ENCODE data around the gene HCN2.

The HCN2 gene

DNA sequence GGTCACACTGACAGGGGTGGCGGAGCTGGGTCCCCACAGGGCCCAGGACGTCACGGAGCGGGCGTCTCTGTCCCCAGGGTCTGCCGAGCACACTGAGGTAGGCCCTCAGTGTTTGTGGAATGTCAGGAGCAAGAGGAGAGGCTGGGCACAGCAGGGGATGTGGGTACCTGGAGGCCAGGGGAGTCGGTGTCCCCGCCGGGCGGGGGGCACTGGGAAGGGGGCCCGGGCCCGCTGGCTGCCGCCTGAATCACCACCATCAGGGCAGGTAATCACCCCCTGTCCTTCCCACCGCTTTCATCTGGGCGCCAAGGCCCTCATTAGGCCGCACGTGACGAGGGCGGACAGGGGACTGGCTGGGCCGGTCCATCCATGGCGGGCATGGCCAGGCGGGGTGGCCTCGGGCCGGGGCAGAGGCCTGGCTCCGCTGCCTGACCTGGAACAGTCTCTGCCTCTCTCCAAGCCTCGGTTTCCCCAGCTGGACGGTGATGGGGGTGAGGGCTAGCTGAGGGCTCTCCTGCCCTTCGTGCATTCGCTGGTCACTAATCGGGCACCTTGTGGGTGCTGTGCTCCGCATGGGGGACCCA, 51.0 kb downstream of the HCN2 start:
- no peak for DNase-seq (ENCODE audit: low spot score)

DNA sequence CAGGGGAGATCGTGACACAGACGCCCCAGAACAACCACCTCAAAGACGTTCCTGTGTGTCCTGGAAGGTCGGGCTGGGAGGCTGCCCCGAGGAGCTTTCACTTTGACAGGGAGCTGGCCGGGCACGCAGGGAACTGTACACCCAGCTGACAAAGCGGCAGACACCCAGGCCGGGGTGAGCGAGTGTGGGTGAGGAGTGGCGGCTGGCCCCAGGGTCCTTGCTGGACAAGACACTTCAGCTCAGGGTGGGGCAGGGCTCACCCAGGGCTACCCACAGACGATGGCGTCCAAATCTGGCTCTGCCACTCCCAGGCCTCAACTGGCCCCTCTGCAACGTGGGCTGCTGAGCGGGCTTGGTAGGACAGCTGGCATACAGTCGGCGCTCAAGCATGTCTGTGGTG, 52.0 kb downstream of the HCN2 start:
- DNase-seq (ENCODE audit: low spot score): no peak

DNA sequence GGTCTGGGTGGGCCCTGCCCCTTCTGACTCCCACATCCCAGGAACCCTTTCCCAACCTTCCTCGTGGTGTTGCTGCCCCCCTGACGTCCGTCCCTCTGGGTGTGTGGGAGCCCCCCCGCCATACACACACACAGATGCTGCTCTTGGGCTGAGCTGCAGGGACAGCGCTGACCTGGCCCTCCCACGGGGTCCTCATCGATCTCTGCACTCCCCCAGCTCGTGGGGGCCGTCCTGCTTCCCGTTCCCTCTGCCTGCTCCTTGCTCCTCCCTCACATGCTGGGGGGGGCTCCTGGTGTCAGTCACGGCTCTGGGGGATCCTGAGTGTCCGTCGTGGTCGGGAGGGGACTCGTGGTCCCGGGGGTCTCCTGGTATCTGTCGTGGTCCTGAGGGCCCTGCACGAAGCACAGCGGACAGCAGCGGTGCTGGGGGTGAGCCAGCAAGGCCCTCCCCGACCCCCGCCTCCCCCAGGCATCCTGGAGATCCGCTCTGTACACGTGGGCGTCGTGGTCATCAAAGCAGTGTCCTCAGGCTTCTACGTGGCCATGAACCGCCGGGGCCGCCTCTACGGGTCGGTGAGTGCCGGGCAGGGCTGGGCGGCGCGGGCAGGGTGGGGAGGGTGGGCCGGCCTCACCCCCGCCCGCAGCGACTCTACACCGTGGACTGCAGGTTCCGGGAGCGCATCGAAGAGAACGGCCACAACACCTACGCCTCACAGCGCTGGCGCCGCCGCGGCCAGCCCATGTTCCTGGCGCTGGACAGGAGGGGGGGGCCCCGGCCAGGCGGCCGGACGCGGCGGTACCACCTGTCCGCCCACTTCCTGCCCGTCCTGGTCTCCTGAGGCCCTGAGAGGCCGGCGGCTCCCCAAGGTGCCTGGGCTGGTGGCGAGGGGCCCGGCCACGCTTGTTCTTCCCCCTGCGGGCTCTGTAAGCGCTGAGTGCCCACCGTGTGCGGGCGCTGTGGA, 53.4 kb downstream of the HCN2 start:
- DNase-seq (ENCODE audit: low spot score): no peak

DNA sequence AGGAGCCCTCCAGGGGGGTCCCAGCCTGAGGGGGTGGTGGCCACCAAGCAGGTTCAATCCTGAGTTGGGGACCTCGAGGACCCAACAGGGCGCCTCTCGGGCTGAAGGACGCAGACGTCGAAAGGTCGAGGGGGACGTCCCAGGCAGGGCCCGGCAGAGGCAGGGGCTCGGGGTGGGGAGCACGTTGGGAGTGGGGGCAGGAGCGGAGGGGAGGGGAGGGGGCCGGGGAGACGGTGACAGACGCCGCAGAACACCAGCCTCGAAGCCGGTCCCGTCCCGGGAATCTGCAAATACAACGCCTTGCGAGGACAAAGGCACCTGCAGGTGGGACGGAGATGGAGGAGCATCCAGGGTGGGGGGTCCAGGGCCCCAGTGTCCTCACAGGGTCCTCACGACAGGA, 54.1 kb downstream of the HCN2 start:
- DNase-seq (ENCODE audit: low spot score): no peak

DNA sequence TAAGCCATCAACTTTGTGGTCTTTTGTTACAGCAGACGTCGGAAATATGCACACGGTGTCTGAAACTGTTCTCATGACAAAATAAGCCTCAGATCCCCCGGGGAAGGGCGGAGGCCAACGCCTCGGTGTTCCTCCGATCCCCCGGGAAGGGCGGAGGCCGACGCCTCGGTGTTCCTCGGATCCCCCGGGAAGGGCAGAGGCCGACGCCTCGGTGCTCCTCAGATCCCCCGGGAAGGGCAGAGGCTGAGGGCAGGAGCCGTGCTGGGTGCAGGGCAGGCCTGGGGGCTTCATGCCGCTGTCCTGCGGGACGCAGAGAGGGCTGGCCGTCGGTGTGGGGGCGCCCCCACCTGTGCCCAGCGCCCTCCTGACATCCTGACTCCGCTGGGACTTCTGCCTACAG, 54.7 kb downstream of the HCN2 start:
- no peak for DNase-seq (ENCODE audit: low spot score)

DNA sequence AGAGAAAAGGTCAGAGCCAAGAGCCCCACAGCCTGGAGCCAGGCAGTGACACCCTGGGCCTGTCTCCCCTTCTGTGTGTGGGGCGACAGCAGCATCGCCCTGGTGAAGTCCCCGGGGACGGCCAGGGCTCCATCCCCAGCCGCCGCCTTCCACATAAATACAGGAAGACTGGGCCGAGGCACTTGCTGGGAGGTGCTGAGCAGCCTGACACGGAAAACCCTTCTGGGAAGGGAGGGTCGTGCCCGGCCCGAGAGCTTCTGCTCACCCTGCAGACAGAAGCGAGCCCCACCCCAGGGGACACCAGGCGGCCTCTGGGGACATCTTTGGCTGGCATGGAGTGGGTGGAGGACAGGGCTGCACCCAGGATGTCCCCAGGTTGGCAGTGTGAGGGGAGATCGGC, 55.1 kb downstream of the HCN2 start:
- no peak for DNase-seq (ENCODE audit: low spot score)

DNA sequence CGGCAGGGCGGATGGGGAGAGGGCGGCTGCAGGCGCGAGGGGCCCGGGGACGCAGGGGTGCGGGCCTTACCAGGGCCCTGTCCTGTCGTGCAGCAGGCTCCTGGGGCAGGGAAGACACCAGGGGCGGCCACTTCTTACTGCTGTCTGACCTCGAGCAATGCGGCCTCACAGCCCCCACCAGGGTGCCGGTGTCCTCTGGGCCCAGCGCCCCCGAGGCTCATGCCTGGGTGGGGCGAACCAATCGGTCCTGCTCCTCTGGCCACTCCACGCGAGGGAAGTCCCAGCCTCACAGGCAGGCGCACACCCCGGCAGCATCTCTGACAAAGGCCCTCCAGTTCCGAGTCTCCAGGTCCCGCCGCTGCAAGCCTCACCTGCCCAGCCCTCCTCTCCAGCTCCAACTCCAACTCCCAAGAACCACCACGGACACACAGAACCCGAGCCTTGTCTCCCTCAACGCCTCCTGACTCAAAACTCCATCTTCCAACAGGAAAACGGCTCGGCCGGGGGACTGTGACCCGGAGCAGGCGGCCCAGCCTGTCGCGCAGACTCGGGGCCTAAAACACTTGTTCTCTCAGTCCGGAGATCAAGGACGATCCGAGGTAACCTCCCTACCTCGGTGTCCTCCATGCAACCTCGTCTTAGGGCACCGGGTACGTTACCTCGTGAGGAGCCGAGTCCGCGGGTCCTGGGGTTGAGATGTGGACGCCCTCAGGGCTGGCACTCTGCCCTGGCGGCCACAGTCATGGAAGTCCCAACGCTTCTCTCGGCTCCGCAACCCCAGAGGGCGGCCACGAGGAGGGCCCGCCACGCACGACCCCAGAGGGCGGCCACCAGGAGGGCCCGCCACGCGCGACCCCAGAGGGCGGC, 56.5 kb downstream of the HCN2 start:
- DNase-seq (ENCODE audit: low spot score): no peak

DNA sequence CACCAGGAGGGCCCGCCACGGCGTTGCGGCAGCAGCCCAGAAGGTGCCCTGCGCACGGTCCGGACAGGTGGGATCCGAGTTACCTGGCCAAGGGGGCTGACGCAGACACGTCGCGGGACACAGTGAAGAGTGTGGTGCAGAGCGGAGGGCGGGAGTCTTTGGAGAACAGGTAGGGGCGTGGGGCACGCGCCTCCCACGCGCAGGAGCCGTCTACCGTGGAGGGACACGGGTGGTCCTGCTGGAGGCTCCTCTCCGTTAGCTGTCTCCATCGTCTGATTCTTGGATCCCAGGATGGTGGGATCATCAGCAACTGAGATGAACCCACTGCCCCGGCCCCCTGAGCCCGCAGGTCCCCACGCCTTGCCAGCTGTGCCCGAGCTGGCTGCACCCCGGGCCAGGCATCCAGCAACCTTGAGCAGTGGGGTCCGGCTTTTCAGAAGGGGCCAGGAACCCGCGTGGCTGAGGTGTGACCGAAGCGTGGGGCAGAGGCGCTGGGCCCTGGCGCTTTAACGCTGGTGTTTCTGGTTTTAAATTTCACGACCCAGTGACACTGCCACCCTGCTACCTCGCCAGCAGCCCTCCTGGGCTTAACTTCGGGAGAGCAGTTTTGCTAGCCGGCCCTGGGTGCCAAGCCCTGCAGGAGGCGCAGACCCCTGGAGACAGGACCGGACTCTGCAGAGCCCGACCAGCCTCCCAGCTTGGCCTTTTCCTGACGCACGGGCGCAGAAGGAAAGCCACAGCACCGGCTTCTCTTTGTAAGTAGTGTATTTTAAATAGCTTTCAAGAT, 57.3 kb downstream of the HCN2 start:
- DNase-seq (ENCODE audit: low spot score): no peak

DNA sequence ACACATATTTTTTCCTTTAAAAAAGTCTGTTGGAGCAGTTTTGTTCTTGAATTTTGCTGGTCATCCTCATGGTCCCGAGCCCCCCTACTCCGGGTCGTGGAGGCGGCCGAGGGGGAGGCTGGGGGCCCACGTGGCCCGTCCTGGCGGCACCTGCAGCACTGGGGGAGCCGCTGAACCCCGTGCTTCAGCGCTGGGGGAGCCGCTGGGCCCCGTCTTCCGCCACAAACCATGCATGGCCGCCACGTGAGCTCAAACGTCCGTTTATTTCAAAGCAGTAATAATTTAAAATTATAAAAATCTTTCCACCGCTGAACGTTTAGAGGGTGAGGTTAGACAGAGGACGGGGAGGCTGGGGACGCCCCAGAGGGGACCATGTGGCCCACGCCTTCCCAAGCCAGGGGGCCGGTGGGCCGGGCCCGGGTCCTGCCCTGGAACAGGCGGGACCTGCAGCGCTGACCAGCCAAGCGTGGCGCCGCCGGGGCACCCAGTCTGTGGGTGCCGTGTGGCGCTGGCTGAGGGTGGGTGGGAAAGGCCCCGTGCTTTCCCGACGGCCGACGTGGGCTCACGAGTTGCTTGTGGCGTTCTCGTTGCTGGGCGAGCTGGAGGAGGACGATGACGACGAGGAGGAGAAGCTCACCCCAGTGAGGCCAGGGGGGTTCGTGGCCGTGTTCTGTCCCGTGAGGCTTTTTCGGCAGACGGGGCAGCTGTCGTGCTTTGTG, 58.0 kb downstream of the HCN2 start:
- DNase-seq (ENCODE audit: low spot score): no peak

DNA sequence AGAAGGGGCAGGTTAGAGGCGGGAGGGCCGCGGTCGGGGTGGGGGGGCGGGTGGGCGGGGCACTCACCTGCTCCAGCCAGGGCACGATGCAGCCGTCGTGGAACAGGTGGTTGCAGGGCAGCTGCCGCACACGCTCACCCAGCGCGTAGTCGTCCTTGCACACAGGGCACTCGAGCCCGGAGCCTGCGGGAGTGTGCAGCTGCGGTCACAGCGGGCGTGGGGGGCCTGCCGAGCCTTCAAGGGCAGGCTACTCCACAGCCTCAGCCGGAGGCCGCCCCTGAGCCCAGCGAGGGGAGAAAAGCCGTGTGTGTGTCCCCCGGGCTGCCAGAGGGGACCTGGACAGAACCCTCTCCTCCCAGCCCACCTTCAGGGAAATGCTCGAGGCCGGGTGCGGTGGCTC, 58.6 kb downstream of the HCN2 start:
- no peak for DNase-seq (ENCODE audit: low spot score)

DNA sequence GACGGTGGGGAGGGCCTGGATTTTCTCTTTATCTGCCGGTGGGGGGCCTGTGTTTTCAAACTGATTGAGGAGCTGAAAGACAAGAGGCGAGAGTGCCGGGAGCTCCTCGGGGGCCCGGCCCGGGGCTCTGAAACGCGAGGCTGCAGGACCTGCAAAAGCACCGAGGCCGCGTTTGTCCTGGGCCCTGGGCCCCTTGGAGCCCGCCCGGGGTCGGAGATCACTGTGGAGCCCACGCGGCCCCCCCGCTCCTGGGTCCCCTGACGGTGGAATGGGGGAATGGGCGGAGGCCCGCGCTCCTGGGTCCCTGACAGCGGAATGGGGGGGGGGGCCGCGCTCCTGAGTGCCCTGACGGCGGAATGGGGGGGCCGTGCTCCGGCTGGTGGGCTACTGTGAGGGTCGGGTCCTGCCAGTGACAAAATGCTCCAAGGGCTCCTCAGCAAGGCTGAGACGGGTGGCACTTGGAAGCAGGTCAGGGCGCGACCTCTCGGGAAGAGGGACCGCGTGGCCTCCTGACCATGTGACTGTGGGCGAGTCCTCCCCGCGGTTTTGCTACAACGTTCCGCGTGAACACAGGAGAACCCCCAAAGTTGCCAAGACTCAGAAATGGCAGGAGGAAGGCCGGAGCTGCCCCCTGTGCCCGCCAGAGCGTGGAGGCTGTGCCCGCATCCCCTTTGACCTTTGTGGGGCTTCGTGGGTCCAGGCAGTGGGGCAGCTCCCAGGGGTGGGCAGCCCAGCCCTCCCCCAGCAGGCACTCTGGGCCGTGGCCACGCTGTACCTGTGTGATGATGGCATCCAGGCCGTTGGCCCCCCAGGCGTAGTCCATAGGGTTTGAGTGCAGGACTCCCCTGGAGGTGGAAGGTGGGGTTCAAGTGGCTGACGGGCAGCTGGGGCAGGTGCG, 59.5 kb downstream of the HCN2 start:
- no peak for DNase-seq (ENCODE audit: low spot score)

DNA sequence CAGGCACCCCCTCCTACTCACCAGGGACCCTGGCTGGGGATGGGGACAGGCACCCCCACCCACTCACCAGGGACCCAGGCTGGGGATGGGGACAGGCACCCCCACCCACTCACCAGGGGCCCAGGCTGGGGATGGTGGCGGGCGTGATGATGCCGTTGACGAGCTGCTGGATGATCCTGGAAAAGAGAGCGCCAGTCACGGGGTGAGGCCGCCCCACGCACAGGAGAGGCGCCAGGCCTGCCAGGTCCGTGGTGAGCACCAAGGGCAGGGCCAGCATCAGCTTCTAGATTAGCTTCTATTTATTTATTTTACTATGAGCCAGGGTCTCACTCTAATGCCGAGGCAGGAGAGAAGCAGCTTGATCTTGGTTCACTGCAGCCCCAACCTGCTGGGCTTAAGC, 60.4 kb downstream of the HCN2 start:
- DNase-seq (ENCODE audit: low spot score): no peak

DNA sequence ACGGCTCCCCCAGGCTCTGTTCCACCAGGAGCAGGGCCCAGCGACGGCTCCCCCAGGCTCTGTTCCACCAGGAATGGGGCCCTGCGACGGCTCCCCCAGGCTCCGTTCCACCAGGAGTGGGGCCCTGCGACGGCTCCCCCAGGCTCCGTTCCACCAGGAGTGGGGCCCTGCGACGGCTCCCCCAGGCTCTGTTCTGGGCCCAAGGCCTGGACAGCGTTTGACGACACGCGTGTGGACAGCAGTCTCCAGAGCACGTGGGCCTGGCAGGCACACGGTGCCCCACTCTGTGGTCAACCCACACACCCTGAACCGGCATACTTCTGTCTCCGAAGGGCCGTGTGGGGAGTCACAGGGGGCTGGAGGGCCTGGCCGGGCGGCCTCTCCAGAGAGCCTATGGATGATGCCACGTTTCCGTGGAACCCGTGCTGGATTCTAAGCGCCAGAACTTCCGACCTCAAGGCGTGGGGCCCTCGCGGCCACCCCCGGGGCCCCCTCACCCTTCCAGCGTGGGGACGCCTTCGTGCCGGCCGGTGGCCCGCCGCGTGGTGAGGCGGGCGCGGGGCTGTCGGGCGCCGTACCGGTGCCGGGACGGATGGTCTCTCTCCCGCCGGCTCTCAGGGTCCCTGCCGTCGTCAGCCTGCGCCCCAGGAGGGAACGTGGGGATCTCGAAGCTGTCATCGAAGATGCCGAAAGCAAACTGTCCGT, 61.6 kb downstream of the HCN2 start:
- DNase-seq (ENCODE audit: low spot score): no peak

DNA sequence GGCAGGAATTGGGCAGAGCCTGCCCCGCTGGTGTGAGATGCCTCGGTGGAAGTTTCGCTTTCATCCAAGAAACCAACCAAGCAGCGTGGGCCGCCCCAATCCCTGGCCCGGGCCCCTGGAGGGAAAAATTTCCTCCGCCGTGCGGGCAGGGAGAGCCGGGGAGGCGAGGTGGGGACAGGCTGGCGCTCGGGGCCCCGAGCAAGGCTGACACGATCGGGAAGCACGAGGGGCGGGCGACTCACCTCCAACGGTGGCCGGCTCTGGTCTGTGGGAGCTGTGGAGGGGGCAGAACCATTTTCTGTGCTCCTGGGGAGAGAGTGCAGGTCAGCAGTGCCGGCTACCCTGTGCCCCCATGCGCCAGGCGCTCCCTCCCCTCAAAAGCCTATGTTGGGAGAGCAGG, 62.3 kb downstream of the HCN2 start:
- DNase-seq (ENCODE audit: low spot score): no peak

DNA sequence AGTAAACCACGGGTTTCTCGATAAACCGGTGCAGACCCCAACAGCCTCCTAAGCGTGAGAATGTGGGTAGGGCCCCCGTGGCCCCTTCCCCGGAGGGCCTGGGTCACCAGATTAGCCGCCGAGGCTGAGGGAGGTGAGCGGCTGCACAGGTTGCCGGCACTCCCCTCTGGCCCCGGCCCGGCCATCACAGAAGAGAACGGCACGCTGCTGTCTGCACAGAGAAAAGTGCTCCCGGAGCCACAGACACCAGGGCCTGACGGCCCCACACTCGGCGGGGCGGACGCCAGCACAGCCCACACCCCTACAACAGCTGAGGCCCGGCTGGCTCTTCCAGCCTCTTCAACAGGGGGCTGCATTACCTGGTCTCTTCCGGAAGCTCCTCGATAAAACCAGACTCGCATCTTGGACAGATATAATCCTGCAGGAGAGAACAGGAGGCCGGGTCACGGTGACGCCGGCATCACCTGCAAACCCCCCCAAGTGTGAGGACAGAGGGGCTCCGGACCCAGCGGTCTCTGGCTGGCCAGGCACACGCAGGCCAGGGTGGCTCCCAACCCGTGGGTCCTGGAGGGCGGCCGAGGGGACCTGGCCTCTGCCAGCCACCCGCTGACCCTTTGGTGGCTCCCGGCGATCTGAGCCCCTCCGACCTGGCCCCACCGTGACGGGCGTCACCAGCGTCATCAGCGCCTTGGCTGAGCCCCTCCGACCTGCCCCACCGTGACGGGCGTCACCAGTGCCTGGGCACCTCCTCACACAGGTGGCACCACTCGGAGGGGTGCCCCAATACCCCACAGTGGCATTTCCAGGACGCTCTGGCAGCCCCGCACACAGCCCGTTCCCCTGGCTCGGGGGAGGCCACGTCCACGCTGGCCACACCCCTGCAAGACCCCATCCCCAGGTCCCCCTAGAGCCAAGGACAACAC, 63.0 kb downstream of the HCN2 start:
- no peak for DNase-seq (ENCODE audit: low spot score)

DNA sequence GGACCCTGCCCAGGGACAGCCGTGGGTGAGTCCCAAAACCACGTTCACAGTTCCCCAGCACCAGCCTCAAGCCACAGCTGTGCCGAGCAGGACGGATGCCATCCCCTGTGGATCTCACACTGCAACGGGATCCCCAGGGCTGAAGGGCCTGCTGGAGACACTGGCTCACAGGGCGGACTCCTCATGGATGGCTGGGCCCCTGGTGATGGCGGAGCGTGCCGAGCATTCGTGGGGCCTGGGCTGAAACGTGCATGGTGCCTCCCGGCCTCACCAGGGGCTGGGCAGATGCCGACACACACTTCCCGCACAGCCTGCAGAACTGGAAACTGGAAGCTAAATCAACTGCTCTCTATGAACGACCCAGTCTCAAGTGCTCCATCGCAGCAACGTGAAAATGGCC, 63.7 kb downstream of the HCN2 start:
- DNase-seq (ENCODE audit: low spot score): no peak

DNA sequence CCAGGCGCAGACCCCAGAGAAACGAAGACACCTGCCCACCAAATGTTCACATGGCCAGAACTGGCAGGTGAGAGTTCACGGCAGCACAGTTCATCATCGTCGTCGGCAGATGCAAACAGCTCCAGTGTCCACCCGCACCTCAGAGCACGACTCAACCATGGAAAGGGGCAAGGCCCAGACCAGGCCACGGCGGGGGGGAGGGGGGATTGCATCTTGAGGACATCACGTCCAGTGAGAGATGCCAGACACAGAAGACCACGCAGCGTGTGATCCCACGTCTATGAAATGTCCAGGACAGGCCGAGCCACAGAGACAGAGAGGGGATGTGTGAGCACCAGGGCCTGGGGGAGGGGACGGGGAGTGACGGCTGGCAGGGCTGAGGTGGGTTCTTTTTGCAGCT, 66.0 kb downstream of the HCN2 start:
- DNase-seq (ENCODE audit: low spot score): no peak

DNA sequence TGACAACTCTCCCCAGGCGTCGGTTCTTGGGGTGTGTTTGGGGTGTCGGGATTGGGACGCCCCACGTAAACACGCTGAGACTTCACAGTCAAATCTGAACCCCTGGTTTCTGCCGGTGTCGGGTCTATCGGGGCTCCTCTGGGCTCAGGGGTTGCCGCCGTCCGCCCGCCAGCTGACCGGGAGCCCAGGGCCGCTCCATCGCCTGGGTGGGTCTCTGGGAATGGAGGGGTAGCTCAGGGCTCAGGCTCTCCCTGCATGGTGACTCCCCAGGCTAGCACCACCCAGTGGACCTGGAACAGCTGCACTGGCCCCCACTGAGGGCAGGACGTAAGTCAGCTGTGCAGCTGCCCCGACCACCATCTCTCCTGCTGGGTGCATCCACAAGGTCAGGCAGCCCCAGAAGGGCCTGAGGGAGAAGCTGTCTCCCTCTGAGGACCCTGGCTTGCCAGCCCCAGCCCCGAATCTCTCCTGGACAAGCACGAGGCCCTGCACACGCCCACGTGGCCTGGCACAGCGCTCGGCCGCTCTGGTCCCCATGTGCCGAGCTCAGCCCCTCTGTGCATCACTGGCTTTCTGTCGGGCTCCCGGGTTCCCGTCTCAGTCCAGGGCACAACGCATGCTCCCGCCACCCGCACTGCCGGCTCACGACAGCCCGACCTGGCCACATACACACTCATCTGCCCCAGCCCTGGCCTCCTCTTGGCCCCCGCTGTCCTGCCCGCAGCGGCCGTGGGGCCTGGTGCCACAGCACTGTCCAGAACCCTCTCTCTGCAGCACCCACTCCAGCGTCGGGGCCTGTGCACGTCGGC, 67.3 kb downstream of the HCN2 start:
- no peak for DNase-seq (ENCODE audit: low spot score)

Data from AG08396 (cell line).